Lower leg skin (tissue), 4 donors: Measurements from ENCODE around the gene OSBPL7. TPM values are rescaled to one million over a fixed set of nuclear protein-coding genes. Genes with fewer than 3 reads are reported as not detected.

Experiments used
- DNase-seq, 2 donors: peaks; one replicate each; pipeline ENCODE4 v3.0.0-alpha.2; 2019; ENCODE audit warnings: low spot score in 2 of 2
- H3K4me3 ChIP-seq: fragments of 200-600 bp; sonication (generic); 2 replicates; pipeline ENCODE4 v1.5.1; 2017; ENCODE audit warnings: mild to moderate bottlenecking, low read depth; ENCODE audit not compliant: poor library complexity, severe bottlenecking
- CTCF ChIP-seq, 3 donors: fragments of 450-650 bp; IDR thresholded peaks; one replicate each; pipeline ENCODE4 v1.5.1; 2016; ENCODE audit warnings: antibody characterized with exemption in 3 of 3, mild to moderate bottlenecking in 3 of 3, moderate library complexity in 2 of 3
- POLR2A ChIP-seq, 2 donors: fragments of 450-650 bp; IDR thresholded peaks; one replicate each; pipeline ENCODE4 v1.6.1; 2016 to 2017; ENCODE audit warnings: antibody characterized with exemption in 2 of 2, mild to moderate bottlenecking in 1 of 2, moderate library complexity in 1 of 2
- WGBS, 2 donors: methylation state at CpG; one replicate each; pipeline ENCODE4 v1.1.5; 2018; 5-methylcytosine and 5-hydroxymethylcytosine counted together
- intact Hi-C: fragments of 100-400 bp; cut with DNase I; formaldehyde crosslinking; loops from one replicate; pipeline ENCODE4 v1.15.0; 2023; ENCODE audit warnings: low total_unique reads
- total RNA-seq, 4 donors: library from RNA; depleted of rRNA; stranded (reverse); fragments of >200 nt; gene quantifications; one replicate each; pipeline ENCODE4 v1.1.0, GENCODE V29; 2016

OSBPL7 gene
- total RNA-seq, 4 donors from 2014 or later = 1.1 to 8.4 (median 1.8) TPM

- intact Hi-C loops = no loop called here
- DNase-seq = no peak
- H3K4me3 ChIP-seq = no peak overlapping the region
- no peak for TF ChIP-seq POLR2A (IDR thresholded peaks at IDR 0.05)
- no peak for TF ChIP-seq CTCF (IDR thresholded peaks at IDR 0.05)
- 40 to 50% methylated on average over 3 of the region's 3 CpGs for WGBS, 2 donors
Measured at GRCh38 chr17:47855737-47856136, 34.1 kb upstream of the OSBPL7 start.

DNA sequence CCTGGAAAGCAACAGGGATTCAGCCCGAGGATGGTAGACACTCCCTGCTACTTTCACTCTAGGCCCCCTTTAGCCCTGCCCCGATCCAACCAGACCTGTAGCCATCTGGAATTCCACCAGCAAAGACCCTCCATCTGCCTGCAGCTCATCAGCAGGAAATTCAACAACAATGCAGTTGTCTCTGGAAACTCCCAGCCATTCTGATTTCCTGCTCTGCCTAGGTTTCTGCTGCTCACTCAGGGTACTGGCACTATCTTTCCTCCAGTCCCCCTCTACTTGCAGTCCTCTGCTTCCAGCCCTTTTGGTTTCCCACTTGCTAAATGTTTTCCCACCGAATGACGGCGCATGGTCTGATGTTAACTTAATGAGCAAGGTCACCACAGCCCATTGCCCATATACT lies 32.0 kb upstream of the OSBPL7 start:
- no peak for DNase-seq
- 34 to 56% methylated on average over 5 of the region's 5 CpGs for WGBS, 2 donors
- intact Hi-C loops = no loop called here
- H3K4me3 ChIP-seq = no peak overlapping the region
- no peak for TF ChIP-seq CTCF (IDR thresholded peaks at IDR 0.05)
- TF ChIP-seq POLR2A (IDR thresholded peaks at IDR 0.05) = no peak

DNA sequence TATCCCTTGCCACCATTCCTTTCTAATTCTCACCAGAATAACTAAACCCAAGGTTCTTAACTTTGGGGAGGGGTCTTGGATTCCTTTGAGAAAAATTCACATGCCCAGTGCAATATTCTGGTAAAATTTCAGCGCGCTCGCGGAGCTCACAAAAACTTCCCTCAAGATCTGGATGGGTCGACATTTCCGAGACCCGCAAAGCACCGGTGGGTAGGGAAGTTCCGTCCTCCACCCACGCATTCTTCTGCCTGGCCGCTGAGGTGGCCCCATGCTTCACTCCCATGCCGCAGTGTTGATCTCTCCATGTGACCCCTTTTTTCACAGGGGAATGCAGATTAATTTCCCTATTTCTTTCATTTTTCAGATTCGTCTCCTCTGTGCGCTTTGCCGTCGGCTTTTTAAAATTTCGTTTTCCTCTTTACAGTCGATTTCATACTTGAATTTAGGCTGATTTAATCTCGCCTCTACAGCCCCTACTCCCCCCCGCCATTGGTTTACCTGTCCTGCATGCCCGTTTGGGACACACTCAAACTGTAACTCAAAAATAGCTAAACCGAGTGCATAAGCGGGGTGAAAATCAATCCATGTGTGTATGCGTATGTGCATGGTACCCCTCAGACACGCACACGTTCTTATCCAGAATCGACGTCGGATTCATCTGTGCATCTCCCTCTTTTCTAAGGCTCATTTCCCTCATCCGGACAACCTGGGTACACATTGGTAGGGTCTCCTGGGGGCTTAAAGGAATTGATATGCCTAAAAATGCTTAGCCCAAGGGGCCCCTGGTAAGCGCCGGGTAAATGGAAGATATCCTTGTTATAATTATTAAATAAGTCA lies 30.7 kb upstream of the OSBPL7 start:
- TF ChIP-seq POLR2A (IDR thresholded peaks at IDR 0.05) (no peak), CTCF (IDR thresholded peaks at IDR 0.05) (no peak)
- no peak for DNase-seq
- WGBS, 2 donors = 46 to 53% methylated on average over 32 of the region's 32 CpGs
- H3K4me3 ChIP-seq = no peak overlapping the region
- intact Hi-C loops = no loop called here

DNA sequence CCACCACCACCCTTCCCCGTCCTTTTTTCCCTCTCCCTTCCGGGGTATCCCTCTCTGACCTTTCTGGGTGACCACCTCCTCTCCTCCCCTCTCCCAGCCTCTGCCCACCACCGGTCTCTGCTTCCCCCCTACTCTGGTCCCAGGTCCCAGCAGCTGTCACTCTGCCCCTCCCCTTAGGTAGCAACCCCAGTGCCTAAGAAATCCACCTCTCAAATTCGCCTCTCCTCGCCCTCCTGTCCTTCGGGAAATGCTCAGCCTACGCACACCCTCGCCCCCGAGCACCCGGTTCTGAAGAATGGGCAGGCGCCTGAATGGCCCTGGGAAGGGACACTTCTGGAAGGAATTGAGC lies 30.1 kb upstream of the OSBPL7 start:
- WGBS, 2 donors = 26 to 37% methylated on average over 11 of the region's 11 CpGs
- TF ChIP-seq CTCF (IDR thresholded peaks at IDR 0.05) = no peak
- TF ChIP-seq POLR2A (IDR thresholded peaks at IDR 0.05) = no peak
- DNase-seq = no peak
- intact Hi-C loops = loop anchor here (2.0 kb wide), 1 partner anchor 217 kb away; no protein-coding TSS in a partner anchor
- no peak overlapping the region for H3K4me3 ChIP-seq

DNA sequence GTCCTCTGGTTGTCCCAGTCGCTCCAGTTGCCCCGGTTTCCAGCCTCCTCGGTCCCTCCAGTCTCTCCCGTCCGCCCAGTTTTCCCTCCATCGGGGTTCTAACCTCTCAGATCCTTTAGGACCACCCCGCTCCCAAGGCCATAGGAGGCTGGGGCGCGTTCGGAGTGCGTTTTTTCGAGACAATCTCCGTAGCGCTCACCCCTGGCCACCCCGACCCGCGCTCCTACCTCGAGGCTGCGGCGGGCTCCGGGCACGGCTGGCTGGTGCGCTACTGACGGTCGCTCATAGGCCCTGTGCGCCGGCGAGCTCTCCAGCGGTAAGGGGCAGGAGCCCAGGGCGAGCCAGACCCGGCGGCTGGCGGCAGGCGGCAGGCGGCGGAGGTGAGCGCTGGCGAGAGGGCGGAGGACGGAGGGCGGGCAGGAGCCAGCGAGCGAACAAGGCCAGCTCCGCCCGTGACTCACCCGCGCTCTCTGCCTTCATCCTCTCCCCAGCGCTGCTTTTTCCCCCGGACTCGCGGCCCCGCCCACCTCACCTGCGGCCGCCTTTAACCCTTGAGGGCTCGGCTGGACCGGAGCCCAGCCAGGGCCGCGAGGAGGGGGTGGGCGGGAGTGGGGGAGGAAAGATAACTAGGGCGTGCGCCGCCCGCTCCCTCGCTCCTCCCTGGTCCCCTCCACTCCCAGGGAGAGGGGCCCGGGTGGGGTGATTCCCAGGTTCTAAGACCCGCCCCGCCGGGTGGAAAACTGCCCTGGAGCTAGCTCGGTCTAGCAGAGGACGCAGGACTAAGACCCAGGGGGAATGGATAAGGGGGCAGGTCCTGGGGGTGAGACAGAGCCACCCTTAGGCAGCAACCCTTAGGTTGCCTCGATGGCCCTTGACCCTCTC lies 29.3 kb upstream of the OSBPL7 start, which contains the start of gene SP6:
Gene SP6, minus strand, starts transcription at position 472 of the 882 bp plus-strand sequence. CDS start 2,734 bp downstream, outside the sequence.
- peak in 1 of 2 donors; percentile 34 for DNase-seq
- intact Hi-C loops = loop anchor here (2.0 kb wide), 1 partner anchor 218 kb away; no protein-coding TSS in a partner anchor
- TF ChIP-seq CTCF (IDR thresholded peaks at IDR 0.05) = no peak
- no peak for TF ChIP-seq POLR2A (IDR thresholded peaks at IDR 0.05)
- 5 to 9% methylated on average over 31 to 60 of the region's 71 CpGs for WGBS, 2 donors
- H3K4me3 ChIP-seq = peak within 1 kb of the TSS; percentile 21
